ENCODE measurements around the gene MOCOS.

The MOCOS gene

GRCh38 chr18:36297417-36298125, 110.3 kb downstream of the MOCOS start, which contains the start of gene FHOD3:
TSS of gene FHOD3 (plus strand) at chr18:36297713. CDS start at chr18:36297836, 123 bp downstream.
- DNase-seq (ENCODE audit: low spot score): peak; percentile 88
- no peak for TF ChIP-seq CTCF (IDR thresholded peaks at IDR 0.05; ENCODE audit: extremely low read depth, missing control alignments)

DNA sequence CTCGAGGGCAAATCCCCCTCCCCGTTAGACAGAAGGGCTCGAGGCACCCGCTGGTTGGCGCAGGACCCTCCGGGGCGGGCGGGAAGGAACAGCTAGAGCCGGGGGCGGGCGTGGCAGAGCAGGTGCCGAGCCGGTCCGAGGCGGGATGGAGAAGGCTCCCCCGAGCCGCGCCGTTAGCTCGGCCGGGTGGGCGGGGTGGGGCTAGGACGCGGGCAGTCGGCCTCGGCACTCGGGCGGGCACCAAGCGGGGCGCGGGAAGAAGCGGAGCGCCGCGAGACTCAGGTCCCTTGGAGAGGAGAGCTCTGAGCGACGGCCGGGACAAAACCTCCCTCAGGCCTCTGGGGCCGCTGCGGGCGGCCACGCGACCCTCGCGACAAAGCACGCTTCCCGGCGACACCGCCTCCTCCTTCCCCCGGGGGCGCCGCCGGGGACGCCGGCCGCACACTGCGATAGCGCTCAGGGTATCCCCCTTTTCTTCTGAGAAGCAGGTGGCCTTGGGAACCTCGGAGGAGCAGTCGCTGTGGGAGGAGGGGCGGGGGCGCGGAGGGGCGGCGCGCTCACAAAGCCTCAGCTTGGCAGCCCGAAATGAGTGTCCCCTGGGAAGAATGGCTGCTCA, 110.9 kb downstream of the MOCOS start:
- peak; percentile 60 for DNase-seq (ENCODE audit: low spot score)
- TF ChIP-seq CTCF (IDR thresholded peaks at IDR 0.05; ENCODE audit: extremely low read depth, missing control alignments): no peak

- TF ChIP-seq CTCF (IDR thresholded peaks at IDR 0.05; ENCODE audit: extremely low read depth, missing control alignments): no peak
- no peak for DNase-seq (ENCODE audit: low spot score)
Observed at GRCh38 chr18:36299015-36299414, 111.7 kb downstream of the MOCOS start.

DNA sequence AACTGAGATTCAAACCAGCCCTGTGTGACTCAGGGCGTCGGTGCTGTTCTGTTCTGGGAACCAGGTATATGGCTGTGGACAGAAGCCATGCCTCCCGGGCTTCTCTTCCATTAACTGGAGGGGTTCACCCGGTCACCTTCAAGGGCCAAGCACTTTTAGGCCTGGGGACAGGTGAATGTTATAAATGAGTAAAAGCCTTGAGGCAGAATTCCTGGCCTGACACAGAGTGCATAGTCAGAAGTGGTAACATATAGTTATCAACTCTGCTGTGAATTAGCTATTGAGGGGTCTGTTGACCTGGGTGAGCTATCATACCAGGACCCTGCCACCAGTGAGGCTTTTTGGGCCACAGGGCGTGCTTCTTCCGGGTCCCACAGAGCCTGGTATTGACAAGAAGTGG, 112.9 kb downstream of the MOCOS start:
- TF ChIP-seq CTCF (IDR thresholded peaks at IDR 0.05; ENCODE audit: extremely low read depth, missing control alignments): no peak
- DNase-seq (ENCODE audit: low spot score): no peak

- DNase-seq (ENCODE audit: low spot score): no peak
- no peak for TF ChIP-seq CTCF (IDR thresholded peaks at IDR 0.05; ENCODE audit: extremely low read depth, missing control alignments)
Observed at GRCh38 chr18:36301884-36302283, 114.6 kb downstream of the MOCOS start.

GRCh38 chr18:36302676-36303075, 115.4 kb downstream of the MOCOS start:
- TF ChIP-seq CTCF (IDR thresholded peaks at IDR 0.05; ENCODE audit: extremely low read depth, missing control alignments): no peak
- no peak for DNase-seq (ENCODE audit: low spot score)

- no peak for DNase-seq (ENCODE audit: low spot score)
- no peak for TF ChIP-seq CTCF (IDR thresholded peaks at IDR 0.05; ENCODE audit: extremely low read depth, missing control alignments)
Observed at GRCh38 chr18:36303211-36303844, 116.0 kb downstream of the MOCOS start.
